ENCODE data around the gene ZNF516.

- TF ChIP-seq POLR2A (IDR thresholded peaks at IDR 0.05) (no peak), CTCF (IDR thresholded peaks at IDR 0.05) (no peak)
Observed at GRCh38 chr18:76524477-76524876, 29.4 kb upstream of the ZNF516 start.

Measured in sigmoid colon (tissue), 3 donors.